GM21447 (cell line): ENCODE measurements around the gene H1-8.

Source experiments
- ATAC-seq: cut with Tn5 transposase; IDR thresholded peaks from one replicate; pipeline ENCODE4 v1.9.1; 2021; ENCODE audit not compliant: unreplicated experiment

The H1-8 gene

DNA sequence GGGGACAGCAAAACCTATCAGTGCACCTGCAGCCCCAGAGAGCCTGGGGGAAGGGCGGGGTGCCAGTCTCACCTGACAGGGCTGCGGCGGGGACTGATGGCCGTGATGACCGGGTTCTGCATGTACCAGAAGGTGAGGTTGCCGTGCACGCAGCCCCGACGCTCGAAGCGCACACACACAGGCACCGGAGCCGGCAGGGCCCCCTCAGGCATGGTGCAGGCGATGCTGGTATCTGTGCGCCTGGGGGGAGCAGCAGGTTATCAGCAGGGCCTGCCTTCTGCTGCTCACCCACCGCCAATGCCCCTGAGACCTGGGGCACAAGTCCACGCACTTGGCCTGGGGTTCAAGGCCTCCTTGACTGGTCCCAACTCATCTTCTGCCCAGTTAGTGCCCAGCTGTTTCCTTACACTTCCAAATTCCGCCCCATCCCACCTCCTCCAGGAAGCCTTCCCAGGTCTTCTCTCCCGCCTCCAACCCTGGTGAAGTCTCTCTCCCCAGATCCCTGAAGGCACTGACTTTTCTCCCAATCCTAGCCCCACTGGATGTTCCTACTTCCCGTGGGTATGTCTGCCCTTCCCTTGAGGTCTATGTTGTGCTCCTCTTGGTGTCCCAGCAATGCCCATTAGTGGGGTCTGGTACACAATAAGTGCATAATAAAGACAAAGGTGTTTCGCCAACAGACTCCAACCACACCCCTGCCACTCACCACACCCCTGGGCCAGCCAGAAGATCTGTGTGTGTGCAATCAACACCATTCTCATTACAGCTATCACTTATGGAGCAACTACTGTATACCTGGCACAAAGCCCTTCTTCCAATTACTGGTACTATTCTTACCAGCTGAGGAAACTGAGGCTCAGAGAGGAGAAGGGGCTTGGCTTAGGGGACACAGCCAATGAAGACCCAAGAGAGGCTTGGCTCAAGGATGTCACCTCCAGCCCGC, 28.9 kb downstream of the H1-8 start:
- ATAC-seq = no peak

DNA sequence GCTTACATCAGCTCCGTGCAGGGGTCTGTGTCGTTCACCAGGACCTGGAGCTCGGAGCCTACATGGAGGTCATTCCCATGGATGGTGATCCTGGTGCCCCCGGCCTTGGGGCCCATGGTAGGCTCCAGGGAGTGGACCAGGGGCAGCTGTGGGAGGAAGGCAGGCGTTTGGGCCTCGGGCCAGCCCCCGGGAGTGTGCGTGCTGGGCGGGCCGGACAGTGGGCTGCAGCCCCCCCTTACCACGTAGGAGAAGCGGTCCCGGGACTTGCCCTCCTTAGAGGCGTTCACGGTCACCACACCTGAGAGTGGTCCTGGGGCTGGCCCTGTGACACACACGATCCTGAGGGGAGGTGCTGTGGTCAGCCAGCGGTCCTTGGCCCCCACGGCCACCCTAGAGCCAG, 29.6 kb downstream of the H1-8 start:
- no peak for ATAC-seq

DNA sequence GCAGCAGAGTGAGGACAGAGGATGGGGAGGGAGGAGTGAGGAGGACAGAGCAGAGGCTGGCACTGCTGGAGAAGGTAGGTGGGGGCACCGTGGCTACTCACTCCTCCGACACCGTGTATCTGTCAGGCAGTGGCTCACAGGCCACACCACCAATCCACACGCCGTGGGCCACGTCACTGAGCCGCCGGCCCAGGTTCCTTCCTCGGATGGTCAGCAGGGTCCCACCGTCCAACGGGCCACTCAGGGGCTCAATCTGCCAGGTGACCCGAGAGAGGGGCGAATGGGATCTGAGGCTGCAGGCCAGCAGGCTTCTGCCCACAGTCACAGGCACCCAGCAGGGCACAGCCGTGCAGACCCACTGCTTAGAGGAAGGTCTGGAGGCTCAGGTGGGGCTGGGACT, 30.5 kb downstream of the H1-8 start:
- ATAC-seq = no peak

DNA sequence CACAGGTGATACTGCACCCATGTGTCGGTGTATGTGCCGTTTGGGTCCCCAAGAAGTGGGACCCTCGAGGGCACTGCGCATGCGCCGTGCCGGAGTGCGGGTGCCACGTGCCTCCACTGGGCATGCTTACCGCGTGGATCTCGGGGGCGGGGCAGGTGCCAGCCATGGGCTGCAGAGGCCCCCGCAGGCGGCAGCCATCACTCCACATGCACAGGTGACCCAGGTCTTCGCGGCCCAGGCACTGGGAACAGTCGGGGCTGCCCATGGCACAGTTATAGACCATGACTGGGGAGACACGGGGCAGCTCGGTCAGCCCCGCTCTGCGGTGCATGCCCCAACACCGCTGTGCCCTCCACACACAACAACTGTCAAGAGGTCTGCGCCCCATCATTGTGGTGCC, 31.2 kb downstream of the H1-8 start:
- no peak for ATAC-seq

DNA sequence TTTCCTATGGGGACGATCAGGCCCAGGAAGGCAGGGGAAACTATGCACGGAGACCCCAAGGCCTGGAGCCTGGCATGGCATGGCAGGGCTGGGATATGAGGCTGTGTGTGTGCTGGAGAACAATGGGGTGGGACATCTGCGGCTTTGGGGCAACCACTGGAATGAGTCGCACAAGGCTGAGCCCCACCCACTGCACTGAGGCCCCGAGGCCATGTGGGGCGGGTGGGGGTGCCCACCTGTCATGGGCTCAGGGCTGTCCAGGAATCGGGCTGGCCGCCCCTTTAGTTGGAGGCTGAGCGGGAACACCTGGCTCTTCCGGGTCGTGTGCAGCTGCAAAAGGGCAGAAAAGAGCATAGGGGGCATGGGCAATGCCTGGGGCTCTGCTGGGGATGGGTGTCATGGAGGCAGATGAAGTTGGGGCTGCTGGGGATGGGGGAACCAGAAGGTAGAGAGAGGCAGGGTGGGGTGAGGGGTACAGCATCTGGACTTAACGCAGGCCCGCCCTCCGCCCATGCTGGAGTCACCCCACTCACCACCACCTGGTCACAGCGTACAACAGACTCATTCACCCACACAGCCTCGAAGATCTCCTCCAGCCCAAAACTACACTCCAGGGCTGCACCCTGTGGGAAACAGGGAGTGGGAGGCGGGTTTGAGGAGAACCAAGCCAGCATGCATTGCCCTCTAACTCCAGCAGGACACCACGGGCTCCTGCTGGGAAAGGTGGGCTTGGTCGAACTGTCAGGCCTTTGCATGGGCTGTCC, 32.4 kb downstream of the H1-8 start:
- no peak for ATAC-seq

DNA sequence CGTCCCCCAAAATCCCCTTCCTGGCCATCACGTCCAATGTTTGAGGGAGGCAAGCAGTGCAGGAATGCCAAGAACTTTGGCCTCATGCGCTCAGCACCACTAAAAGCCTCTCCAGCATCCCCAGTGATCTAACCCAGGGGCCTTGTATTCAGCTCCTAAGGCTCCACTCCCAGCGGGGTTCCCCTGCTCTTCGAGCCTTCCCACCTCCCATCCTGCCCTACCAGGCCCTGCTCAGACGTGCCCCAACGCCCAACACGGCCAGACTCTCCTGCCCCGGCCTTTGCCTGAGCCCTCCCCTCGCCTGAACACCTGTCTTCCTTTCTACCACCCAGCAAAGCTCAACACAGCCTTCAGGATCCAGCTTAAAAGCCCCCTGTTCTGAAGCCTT, 33.0 kb downstream of the H1-8 start:
- no peak for ATAC-seq

DNA sequence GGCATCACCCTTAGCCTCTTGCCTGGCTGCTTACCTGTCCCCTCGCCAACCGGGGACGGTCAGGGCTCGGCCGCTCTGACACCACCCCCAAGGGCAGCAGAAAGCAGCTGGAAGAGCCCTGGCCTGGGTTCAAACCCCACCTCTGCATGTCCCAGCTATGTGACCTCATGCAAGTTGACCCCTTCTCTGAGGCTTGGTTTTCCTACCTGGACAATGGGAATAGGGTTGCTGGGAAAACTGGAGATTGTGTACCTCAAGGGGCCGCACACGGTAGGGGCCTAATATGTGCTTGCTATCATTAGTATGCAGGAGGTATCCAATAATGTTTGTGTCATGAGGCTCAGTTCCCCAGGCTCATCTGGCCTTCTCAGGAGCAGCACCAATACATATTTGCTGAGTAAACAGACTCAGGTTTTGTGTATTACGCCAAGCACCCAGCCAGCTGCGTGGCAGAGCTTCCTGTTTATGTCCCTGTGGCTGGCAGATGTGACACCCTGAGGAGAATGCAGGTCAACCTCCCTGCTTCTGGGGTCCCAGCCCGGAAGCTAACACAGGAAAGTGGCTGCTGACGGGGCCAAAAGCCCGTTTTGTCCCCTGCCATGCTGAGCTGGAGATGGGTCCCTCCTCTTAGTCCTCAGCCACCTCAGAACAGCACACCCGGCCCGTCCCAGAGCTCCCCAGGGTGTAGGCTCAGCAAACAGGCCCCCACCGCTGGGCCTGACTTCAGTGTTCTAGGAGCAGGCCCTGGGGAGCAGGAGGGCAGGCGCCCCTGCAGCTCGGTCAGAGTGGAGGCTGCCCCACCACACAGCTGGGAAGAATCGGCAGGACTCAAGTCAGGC, 33.8 kb downstream of the H1-8 start:
- peak; percentile 66 for ATAC-seq

DNA sequence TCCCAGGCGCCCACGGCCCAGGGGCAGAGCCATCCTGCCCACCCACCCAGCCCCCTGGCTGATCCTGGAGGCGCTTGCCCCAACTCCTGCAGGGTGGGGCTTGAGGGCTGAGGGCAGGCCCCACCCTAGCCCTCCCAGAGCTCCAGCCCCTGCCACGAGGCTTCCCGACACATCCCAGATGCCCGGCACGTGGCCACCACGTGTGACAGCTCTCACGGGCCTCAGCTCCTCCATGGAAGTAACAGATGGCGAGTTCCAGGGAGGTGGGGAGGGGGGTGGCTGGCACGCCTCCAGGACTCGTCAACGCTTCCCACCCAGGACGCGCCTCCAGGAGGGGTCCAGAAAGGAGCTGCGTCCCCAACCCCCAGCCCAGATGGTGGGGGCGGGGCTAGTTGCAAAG, 34.4 kb downstream of the H1-8 start:
- no peak for ATAC-seq

DNA sequence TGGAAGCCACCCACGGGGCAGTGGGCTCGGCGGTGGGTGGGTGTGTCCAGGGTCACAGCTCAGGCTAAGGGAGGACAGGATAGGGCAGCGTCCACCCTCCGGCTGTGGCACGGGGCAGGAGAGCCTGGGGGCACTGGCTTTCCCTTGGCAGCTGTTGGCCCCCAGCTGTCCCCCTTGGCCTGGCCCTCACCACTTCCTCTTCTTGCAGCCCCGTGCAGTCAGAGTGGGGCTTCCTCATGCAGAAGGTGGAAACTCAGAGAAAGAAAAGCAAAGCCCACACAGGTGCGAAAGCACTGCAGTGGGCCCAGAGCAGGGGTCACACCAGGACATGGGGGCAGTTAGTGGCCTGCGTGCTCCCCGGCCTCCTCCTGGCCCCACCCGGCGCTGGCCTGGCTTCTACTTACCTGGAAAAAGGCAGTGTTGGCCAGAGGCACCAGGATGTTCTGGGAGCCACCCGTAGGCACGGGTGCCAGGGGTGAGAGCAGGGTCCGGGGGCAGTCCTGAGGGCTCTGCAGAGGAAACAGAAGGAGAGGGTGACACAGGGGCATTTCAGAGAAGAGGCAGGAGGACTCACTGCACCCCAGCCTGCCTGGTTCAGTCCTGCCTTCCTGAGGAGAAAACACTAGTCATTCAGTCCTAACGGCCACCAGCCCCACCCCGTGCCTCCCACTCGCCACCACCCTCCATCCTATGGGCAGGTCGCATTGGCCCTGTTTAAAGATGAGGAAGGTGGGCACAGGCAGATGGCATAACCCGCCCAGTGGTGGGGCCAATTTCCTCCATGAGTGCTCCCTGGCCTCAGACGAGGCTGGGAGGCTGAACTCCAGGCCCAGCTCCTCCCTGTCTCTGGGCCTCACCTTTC, 35.2 kb downstream of the H1-8 start:
- peak; percentile 54 for ATAC-seq

DNA sequence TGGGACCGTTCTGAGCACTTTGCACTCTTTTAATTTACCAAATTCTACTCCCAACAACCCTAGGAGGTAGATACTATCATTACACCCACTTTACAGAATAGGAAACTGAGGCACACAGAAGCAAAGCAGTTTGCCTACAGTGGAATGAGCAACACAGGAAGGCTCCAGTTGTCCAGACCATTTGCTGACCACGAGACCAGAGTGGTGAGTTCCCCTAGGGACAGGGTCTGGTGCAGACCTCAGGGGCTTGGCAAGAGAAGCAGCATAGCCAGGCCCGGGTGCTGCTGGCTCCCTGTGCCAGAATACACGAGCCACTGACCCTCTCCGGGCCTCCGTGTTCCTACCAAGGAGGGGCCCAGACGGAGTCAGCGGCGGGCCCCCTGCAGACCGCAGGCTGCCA, 37.0 kb downstream of the H1-8 start:
- no peak for ATAC-seq

DNA sequence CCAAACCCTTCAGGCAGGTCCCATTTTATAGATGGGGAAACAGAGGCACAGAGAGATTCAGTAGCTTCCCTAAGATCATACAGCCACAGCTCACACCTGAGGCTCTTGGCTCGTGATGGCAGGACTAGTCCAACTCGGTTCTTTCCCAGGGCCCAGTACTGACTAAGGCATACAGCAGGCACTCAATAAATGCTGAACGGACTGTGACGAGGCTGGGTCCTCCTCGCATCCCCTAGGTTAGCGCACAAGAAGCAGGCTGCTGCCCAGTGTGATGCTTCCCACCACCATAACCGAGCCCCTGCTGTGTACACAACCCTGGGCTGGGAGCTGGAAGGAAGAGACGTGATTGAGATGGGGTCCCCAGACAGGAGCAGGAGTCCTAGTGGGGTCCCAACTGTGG, 38.6 kb downstream of the H1-8 start:
- ATAC-seq = no peak

DNA sequence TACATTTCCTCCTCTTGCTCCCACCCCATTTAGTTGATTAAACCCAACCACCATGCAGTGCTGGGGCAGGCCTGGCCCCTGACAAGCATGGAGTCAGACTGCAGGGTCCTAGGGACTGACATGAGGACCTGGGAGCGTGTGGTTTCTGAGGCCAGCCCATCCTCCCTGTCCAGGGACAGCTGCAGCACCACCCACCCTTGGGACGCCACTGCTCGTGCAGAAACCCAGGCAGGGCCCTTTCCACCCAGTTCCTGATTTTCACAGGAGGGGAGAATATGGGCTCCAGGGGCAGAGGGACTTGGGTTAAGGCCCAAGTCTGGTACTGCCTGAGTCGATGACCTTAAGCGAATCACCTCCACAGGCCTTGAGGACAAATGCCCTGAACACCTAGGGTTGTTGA, 39.8 kb downstream of the H1-8 start:
- no peak for ATAC-seq

DNA sequence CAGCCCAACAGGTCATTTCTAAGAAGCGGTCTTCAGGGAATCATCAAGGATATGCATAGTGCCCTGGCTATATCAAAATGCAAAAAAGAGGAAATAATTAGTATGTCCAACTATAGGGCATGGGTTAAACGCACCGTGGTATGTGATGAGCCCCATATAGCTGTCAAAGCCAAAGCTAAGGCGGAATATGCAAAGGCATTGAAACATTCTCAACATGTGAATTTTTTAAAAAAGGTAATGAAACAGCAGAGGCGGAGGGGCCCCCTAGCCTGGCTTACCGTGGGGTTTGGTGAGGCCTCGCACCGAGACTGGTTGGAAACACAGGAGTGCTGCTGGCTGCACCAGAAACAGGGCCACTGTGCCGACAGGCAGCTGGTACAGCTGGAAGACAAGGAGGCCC, 40.3 kb downstream of the H1-8 start:
- no peak for ATAC-seq

DNA sequence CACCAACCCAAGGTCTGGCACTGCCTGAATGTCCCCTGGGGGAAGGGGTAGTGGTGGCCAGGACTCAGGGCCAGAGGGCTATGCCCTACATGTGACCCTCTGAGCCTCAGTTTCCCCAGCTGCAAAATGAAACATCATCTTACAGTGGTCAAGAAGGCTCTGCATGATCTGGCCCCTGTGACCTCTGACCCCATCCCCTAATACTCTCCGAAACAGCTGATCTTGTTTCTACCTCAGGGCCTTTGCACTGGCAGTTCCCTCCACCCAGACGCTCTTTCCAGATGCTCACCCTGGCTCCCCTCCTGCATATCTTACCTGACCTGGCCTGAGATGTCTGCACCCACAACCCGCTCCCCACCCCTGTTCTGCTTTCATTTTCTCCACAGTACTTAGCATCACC, 41.7 kb downstream of the H1-8 start:
- no peak for ATAC-seq

DNA sequence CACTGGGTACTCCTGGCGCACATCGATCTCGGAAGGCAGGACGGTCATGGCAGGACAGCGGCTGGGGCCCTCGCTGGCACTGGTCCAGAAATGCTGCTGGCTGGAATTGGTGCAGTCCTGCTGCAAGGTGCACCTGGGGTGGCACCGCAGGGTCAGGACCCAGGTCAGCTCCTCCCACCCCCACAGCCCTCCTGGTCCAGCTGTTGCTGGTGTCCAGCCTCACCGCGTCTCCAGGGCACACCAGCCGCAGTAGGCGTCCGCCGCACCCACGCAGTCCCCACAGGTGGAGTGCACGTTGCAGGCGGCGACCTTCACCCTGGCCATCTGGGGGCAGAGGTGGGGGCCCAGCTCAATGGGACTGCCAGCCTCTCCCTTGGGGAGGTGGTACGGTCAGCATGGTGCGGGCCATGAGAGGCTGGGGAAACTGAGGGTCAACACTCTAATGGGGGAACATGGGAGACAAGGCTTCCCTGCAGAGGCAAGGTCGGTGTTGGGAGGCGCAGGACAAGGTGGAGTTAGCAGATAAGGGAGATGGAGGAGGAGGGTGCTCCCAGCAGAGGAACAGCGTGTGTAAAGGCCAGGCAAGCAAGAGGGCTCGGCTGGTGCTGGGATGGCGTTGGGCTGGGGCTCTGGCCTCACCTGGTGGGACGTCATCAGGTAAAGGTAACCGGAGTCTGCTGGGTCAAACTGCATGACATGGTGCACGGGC, 43.1 kb downstream of the H1-8 start:
- ATAC-seq = no peak

DNA sequence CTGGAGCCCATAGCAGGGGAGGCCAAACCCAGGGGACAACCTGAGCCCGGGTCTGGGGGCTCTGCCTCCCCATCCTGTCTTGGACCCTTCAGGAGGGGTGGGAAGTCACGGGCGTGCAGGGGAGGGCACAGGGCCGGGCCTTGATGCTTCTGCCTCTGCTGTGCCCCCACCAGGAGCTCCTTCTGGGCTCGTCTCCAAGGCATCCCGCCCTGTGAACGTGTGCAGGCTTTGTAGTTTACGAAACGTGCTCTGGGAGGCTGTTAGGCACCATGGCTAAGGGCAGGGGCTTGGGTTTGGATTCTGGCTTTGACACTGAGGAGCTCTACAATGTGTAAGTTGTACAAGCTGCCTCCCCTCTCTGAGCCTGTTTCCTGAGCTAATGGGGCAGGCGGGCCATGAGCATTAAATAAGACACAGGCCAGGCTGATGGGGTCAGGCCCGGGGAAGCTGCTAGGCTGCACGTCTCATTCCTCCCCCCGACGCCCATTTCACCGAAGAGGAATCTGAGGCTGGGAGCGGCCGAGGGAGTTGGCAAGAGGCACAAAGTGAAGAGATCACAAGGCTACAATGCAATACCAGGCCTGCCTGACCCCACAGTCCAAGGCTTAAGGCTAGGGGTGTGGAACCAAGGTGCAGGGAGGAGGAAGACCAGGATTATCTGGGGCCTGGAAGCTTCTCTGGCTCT, 43.9 kb downstream of the H1-8 start:
- no peak for ATAC-seq

DNA sequence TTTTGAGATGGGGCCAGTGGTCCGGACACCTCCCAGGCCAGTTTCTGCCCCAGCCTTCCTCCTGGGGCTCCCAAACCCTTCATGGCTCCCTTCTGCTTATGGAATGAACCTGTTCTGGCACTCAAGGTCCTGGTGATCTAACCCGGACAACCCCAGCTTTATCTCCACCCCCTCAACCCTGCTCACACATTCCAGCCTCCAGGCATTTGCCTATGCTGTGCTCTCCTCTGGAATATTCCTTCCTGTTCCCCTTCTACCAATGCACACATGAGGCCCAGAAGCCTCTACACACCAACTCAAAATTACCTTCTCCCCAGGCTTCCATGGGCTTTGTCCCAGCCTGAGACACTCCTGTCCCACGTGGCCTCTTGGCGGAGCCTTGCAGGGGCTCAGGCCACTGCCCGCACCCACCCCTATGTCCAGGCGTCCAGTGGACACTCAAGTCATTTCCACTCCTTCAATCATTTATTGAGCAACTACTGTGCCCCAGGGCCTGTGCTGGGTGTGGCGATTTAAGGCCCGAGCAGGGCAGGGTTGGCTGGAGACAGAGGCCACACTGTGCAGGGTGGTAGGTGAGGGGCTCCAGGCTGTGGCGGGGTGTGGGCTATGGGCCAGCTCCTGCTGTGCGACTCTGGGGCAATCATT, 44.7 kb downstream of the H1-8 start:
- no peak for ATAC-seq

DNA sequence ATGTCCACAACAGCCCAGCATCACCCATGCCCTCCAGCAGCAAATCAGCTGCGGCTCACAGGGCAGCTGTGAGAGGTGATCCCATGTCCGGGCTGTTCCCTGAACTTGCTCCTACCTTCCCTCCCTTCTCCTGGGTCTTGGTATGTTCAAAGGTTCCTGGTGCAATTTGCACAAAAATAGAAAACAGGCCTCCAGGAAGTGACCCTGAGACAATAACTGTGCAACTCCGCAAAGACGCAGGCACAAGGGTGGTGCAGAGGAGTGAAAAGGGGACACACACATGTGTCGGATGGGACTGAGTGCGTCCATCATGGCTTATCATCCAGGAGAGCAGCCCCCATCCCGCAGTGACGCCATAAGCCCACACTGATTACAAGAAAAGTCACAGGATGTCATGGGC, 47.2 kb downstream of the H1-8 start:
- ATAC-seq = no peak

DNA sequence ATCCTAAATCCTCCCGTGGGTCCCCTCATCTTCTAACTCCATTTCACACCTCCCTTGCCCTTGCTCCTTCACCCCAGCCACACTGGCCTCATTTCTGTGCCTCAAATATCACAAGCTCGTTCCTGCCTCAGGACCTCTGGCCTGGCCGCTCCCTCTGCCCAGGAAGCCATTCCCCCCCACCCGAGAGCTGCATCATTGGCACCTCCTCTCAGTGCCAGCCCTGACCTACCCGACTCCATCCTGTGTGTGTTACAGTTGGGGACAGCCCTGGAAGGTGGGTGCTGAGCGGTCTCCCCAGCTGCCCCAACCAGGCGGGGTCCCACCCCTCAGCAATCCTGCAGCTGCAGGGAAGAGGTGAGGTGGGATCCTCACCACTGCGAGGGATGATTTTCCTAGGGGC, 49.0 kb downstream of the H1-8 start:
- ATAC-seq = no peak
